HG03280 (cell line): Measurements from ENCODE around the gene CNTNAP5.

Experiments
- ATAC-seq: cut with Tn5 transposase; IDR thresholded peaks from one replicate; pipeline ENCODE4 v1.9.1; 2021; ENCODE audit warnings: mild to moderate bottlenecking, moderate library complexity; ENCODE audit not compliant: unreplicated experiment

CNTNAP5 gene

GRCh38 chr2:124149571-124149970 is 124.5 kb downstream of the CNTNAP5 start:
- no peak for ATAC-seq

- no peak for ATAC-seq
Observed at GRCh38 chr2:124151691-124152090, 126.6 kb downstream of the CNTNAP5 start.

- no peak for ATAC-seq
Observed at GRCh38 chr2:124153713-124154112, 128.6 kb downstream of the CNTNAP5 start.

GRCh38 chr2:124159166-124159565 is 134.1 kb downstream of the CNTNAP5 start:
- no peak for ATAC-seq

GRCh38 chr2:124161542-124161941 is 136.5 kb downstream of the CNTNAP5 start:
- no peak for ATAC-seq

- ATAC-seq, result no peak
Observed at GRCh38 chr2:124162256-124162655, 137.2 kb downstream of the CNTNAP5 start.

- ATAC-seq, result no peak
Observed at GRCh38 chr2:124163840-124164239, 138.8 kb downstream of the CNTNAP5 start.

GRCh38 chr2:124165698-124166097 is 140.6 kb downstream of the CNTNAP5 start:
- no peak for ATAC-seq

- ATAC-seq, result no peak
Observed at GRCh38 chr2:124171472-124172063, 146.5 kb downstream of the CNTNAP5 start.

- ATAC-seq, result no peak
Observed at GRCh38 chr2:124178719-124179118, 153.6 kb downstream of the CNTNAP5 start.

- ATAC-seq, result no peak
Observed at GRCh38 chr2:124180635-124181034, 155.5 kb downstream of the CNTNAP5 start.

GRCh38 chr2:124186801-124187200 is 161.7 kb downstream of the CNTNAP5 start:
- no peak for ATAC-seq

GRCh38 chr2:124187948-124188347 is 162.9 kb downstream of the CNTNAP5 start:
- ATAC-seq, result no peak

GRCh38 chr2:124193706-124194105 is 168.6 kb downstream of the CNTNAP5 start:
- ATAC-seq, result no peak

GRCh38 chr2:124201713-124202112 is 176.6 kb downstream of the CNTNAP5 start:
- ATAC-seq, result no peak

- no peak for ATAC-seq
Observed at GRCh38 chr2:124209441-124209840, 184.4 kb downstream of the CNTNAP5 start.

GRCh38 chr2:124211461-124211860 is 186.4 kb downstream of the CNTNAP5 start:
- no peak for ATAC-seq

- no peak for ATAC-seq
Observed at GRCh38 chr2:124213977-124214587, 189.0 kb downstream of the CNTNAP5 start.

- no peak for ATAC-seq
Observed at GRCh38 chr2:124246170-124246569, 221.1 kb downstream of the CNTNAP5 start.

GRCh38 chr2:124248386-124248785 is 223.3 kb downstream of the CNTNAP5 start:
- ATAC-seq, result no peak

GRCh38 chr2:124250433-124250832 is 225.3 kb downstream of the CNTNAP5 start:
- no peak for ATAC-seq

GRCh38 chr2:124254621-124255020 is 229.5 kb downstream of the CNTNAP5 start:
- no peak for ATAC-seq

GRCh38 chr2:124257120-124257519 is 232.0 kb downstream of the CNTNAP5 start:
- ATAC-seq, result no peak
